ENCODE measurements around the gene CLK4.

Gene CLK4

GRCh38 chr5:178626484-178627258 lies at the start of gene CLK4:
Gene CLK4 (minus strand): TSS chr5:178627050. CDS start chr5:178623416, 3,634 bp downstream.
- peak; percentile 94 for DNase-seq (ENCODE audit: low read depth)

GRCh38 chr5:178675922-178676321 lies 49.1 kb upstream of the CLK4 start:
- no peak for DNase-seq (ENCODE audit: low read depth)

- no peak for DNase-seq (ENCODE audit: low read depth)
These were observed 47.5 kb upstream of the CLK4 start for GRCh38 chr5:178674334-178674733.

GRCh38 chr5:178673801-178674295 lies 47.0 kb upstream of the CLK4 start:
- DNase-seq (ENCODE audit: low read depth): no peak

- no peak for DNase-seq (ENCODE audit: low read depth)
These were observed 45.8 kb upstream of the CLK4 start for GRCh38 chr5:178672630-178673029.

- DNase-seq (ENCODE audit: low read depth): no peak
These were observed 44.8 kb upstream of the CLK4 start for GRCh38 chr5:178671602-178672144.

GRCh38 chr5:178670351-178670885 lies 43.6 kb upstream of the CLK4 start:
- no peak for DNase-seq (ENCODE audit: low read depth)

GRCh38 chr5:178668579-178668978 lies 41.7 kb upstream of the CLK4 start:
- DNase-seq (ENCODE audit: low read depth): no peak

GRCh38 chr5:178667688-178668087 lies 40.8 kb upstream of the CLK4 start:
- DNase-seq (ENCODE audit: low read depth): no peak

GRCh38 chr5:178667101-178667500 lies 40.3 kb upstream of the CLK4 start:
- no peak for DNase-seq (ENCODE audit: low read depth)

- DNase-seq (ENCODE audit: low read depth): no peak
These were observed 37.3 kb upstream of the CLK4 start for GRCh38 chr5:178664141-178664540.

- DNase-seq (ENCODE audit: low read depth): no peak
These were observed 35.7 kb upstream of the CLK4 start for GRCh38 chr5:178662541-178662860.

- DNase-seq (ENCODE audit: low read depth): no peak
These were observed 35.1 kb upstream of the CLK4 start for GRCh38 chr5:178661836-178662540.

GRCh38 chr5:178651046-178651810 lies 24.4 kb upstream of the CLK4 start:
- no peak for DNase-seq (ENCODE audit: low read depth)

- DNase-seq (ENCODE audit: low read depth): no peak
These were observed 23.4 kb upstream of the CLK4 start for GRCh38 chr5:178650214-178650613.

GRCh38 chr5:178649580-178649979 lies 22.7 kb upstream of the CLK4 start:
- no peak for DNase-seq (ENCODE audit: low read depth)

GRCh38 chr5:178644826-178645545 lies 18.1 kb upstream of the CLK4 start:
- no peak for DNase-seq (ENCODE audit: low read depth)

GRCh38 chr5:178642351-178642909 lies 15.6 kb upstream of the CLK4 start:
- DNase-seq (ENCODE audit: low read depth): no peak

GRCh38 chr5:178641711-178642110 lies 14.9 kb upstream of the CLK4 start:
- no peak for DNase-seq (ENCODE audit: low read depth)

GRCh38 chr5:178640331-178641045 lies 13.6 kb upstream of the CLK4 start:
- no peak for DNase-seq (ENCODE audit: low read depth)

Measured in stimulated activated CD8-positive, alpha-beta memory T cell treated with anti-CD3 and anti-CD28 coated beads, Interleukin-7, amount 100 ng/mL, for 24 hours (primary cell).